Posterior cingulate gyrus (tissue), 11 donors: Measurements from ENCODE around the gene NMT2.

ENCODE experiments used
- DNase-seq, 10 donors: peaks; one replicate each; pipeline versions ENCODE4 v3.0.0 to v3.0.0-alpha.2; 2020 to 2021; ENCODE audit warnings: mixed read lengths in 3 of 10
- intact Hi-C: fragments of 100-400 bp; cut with DNase I; formaldehyde crosslinking; loops from one replicate; pipeline ENCODE4 v1.15.1; 2023

NMT2 gene

GRCh38 chr10:15112657-15113056 lies 55.8 kb downstream of the NMT2 start:
- no peak for DNase-seq
- intact Hi-C loops, result no loop called here

- intact Hi-C loops, result no loop called here
- peak in 9 of 10 donors; percentile 28 to 92 (median 73) for DNase-seq
Observed at GRCh38 chr10:15106352-15107013, 62.0 kb downstream of the NMT2 start.

- DNase-seq, result no peak
- intact Hi-C loops, result no loop called here
Observed at GRCh38 chr10:15103513-15103912, 65.0 kb downstream of the NMT2 start.

GRCh38 chr10:15099886-15100285 lies 68.6 kb downstream of the NMT2 start:
- no peak for DNase-seq
- intact Hi-C loops, result loop anchor here (5.0 kb wide), 3 partner anchors 67 to 223 kb away; partner anchors contain the start of genes MEIG1, NMT2 and SUV39H2

- intact Hi-C loops, result loop anchor here (5.0 kb wide), 3 partner anchors 70 to 220 kb away; partner anchors contain the start of genes MEIG1, NMT2 and SUV39H2
- peak; percentile 96 to 100 (median 99) for DNase-seq
Observed at GRCh38 chr10:15097011-15097812, 71.3 kb downstream of the NMT2 start, which contains the start of gene RPP38. Gene RPP38, plus strand, starts transcription at chr10:15097355. Its CDS starts 5,960 bp downstream, at chr10:15103315.

GRCh38 chr10:15096661-15097010 lies 71.9 kb downstream of the NMT2 start:
- no peak for DNase-seq
- intact Hi-C loops, result loop anchor here (5.0 kb wide), 3 partner anchors 71 to 219 kb away; partner anchors contain the start of genes MEIG1, NMT2 and SUV39H2

GRCh38 chr10:15092855-15093408 lies 75.6 kb downstream of the NMT2 start:
- DNase-seq, result peak in 1 of 10 donors; percentile 52
- intact Hi-C loops, result no loop called here

- intact Hi-C loops, result no loop called here
- no peak for DNase-seq
Observed at GRCh38 chr10:15091418-15091817, 77.1 kb downstream of the NMT2 start.

- intact Hi-C loops, result no loop called here
- peak; percentile 56 to 97 (median 82) for DNase-seq
Observed at GRCh38 chr10:15088428-15089261, 79.8 kb downstream of the NMT2 start, which contains the start of gene ACBD7. Gene ACBD7, minus strand, starts transcription at chr10:15088776. Its CDS starts 48 bp downstream, at chr10:15088728.

GRCh38 chr10:15084502-15084922 lies 84.0 kb downstream of the NMT2 start:
- intact Hi-C loops, result no loop called here
- peak in 5 of 10 donors; percentile 4 to 72 (median 25) for DNase-seq

GRCh38 chr10:15083674-15084501 lies 84.6 kb downstream of the NMT2 start:
- intact Hi-C loops, result no loop called here
- peak in 1 of 10 donors; percentile 46 for DNase-seq

- intact Hi-C loops, result no loop called here
Observed at GRCh38 chr10:15075421-15075820, 93.1 kb downstream of the NMT2 start.

GRCh38 chr10:15072358-15072757 lies 96.1 kb downstream of the NMT2 start:
- intact Hi-C loops, result no loop called here
- no peak for DNase-seq

More at GRCh38 chr10:15075421-15075820, 93.1 kb downstream of the NMT2 start:
- no peak for DNase-seq

- intact Hi-C loops, result no loop called here
- DNase-seq, result no peak
Observed at GRCh38 chr10:15069230-15069629, 99.3 kb downstream of the NMT2 start.

GRCh38 chr10:15068802-15069201 lies 99.7 kb downstream of the NMT2 start:
- no peak for DNase-seq
- intact Hi-C loops, result no loop called here

GRCh38 chr10:15067154-15067553 lies 101.3 kb downstream of the NMT2 start:
- intact Hi-C loops, result no loop called here
- DNase-seq, result no peak

- DNase-seq, result no peak
- intact Hi-C loops, result no loop called here
Observed at GRCh38 chr10:15060638-15061037, 107.9 kb downstream of the NMT2 start.

- intact Hi-C loops, result no loop called here
- DNase-seq, result no peak
Observed at GRCh38 chr10:15059914-15060313, 108.6 kb downstream of the NMT2 start.

- intact Hi-C loops, result no loop called here
- DNase-seq, result no peak
Observed at GRCh38 chr10:15058689-15059088, 109.8 kb downstream of the NMT2 start.
